VCaP (cell line): ENCODE data around the gene TMEM97.
A peak's percentile ranks its signal among the peaks of the same experiment; 100 is the strongest.

ENCODE experiments used
- H3K27ac ChIP-seq: fragments of 450-650 bp; 2 replicates; pipeline ENCODE4 v1.5.1; 2017
- TF ChIP-seq, protein P1 (sequence below): fragments of 450-650 bp; conservative IDR thresholded peaks from 2 replicates; pipeline ENCODE4 v1.5.1; 2017; ENCODE audit warnings: mild to moderate bottlenecking, moderate library complexity

Gene TMEM97

DNA sequence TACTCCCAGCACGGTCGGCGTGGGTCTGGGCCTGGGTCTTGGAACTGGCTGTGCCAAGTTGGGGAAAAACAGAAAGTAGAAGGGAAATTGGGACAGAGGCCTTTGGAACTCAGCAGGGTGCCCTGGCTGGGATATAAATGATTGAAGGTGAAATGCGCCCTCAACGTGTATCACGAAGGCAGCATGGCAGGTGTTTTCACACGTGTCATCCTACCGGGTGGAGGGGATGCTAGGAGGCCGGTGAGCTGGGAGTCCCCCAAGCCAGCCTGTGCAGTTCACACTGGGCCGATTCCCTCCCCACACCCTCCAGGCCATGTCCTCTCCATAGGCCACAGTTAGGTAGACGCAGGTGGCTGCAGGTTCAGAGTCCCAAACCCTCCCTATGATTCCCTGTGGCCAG lies 22.5 kb downstream of the TMEM97 start:
- TF ChIP-seq, protein P1, sequence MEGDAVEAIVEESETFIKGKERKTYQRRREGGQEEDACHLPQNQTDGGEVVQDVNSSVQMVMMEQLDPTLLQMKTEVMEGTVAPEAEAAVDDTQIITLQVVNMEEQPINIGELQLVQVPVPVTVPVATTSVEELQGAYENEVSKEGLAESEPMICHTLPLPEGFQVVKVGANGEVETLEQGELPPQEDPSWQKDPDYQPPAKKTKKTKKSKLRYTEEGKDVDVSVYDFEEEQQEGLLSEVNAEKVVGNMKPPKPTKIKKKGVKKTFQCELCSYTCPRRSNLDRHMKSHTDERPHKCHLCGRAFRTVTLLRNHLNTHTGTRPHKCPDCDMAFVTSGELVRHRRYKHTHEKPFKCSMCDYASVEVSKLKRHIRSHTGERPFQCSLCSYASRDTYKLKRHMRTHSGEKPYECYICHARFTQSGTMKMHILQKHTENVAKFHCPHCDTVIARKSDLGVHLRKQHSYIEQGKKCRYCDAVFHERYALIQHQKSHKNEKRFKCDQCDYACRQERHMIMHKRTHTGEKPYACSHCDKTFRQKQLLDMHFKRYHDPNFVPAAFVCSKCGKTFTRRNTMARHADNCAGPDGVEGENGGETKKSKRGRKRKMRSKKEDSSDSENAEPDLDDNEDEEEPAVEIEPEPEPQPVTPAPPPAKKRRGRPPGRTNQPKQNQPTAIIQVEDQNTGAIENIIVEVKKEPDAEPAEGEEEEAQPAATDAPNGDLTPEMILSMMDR = no peak

GRCh38 chr17:28342313-28342712 lies 23.3 kb downstream of the TMEM97 start:
- TF ChIP-seq, protein P1 = no peak
- no peak overlapping the region for H3K27ac ChIP-seq

More for the DNA sequence above, 22.5 kb downstream of the TMEM97 start:
- H3K27ac ChIP-seq = no peak overlapping the region

- no peak overlapping the region for H3K27ac ChIP-seq
- TF ChIP-seq, protein P1 = no peak
These were observed 24.5 kb downstream of the TMEM97 start for GRCh38 chr17:28343491-28343932.

- no peak overlapping the region for H3K27ac ChIP-seq
- TF ChIP-seq, protein P1 = no peak
These were observed 25.0 kb downstream of the TMEM97 start for GRCh38 chr17:28344011-28344410.

DNA sequence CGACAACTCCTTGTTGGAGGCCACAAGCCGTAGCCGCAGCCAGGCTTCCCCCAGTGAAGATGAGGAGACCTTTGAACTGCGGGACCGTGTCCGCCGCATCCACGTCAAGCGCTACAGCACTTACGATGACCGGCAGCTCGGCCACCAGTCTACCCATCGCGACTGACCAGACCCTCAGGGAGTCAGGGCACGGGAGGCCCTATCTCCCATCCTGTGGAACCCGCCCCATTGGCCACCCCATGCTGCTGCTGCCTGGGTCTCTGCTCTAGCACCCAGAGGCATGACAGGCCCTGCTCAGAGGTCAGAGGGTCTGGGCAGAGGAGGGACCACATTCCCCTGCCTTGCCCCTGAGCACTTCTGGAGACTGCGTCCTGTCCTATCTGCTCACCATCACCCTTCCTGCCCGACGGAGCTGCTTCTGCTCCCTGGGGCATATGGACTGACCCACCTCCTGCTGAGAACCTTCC lies 25.5 kb downstream of the TMEM97 start:
- H3K27ac ChIP-seq = peak overlapping the region; percentile 77
- TF ChIP-seq, protein P1 = no peak

GRCh38 chr17:28345419-28346198 lies 26.6 kb downstream of the TMEM97 start:
- TF ChIP-seq, protein P1 = no peak
- H3K27ac ChIP-seq = peak overlapping the region; percentile 77

DNA sequence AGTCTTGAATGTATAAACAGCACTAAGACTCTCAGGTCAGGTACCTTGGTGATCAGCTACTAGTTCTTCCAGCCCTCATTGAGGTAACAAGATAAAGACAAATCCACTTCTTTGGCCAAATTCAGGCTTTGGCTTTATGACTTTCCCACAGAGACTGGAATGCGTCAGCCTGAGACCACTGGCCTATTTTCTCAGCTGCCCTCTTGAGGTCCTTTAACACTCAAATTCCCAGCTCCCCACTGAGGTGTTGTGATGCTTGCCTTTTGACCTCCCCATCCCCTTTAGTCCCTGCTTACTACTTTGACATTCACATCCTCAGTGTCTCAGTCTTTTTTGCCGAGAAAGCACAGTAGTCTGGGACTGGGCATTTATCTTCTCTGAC lies 27.2 kb downstream of the TMEM97 start:
- H3K27ac ChIP-seq = peak overlapping the region; percentile 77
- TF ChIP-seq, protein P1 = no peak
